Body of pancreas (tissue), 4 donors: ENCODE data around the gene REP15.

Experiments
- CTCF ChIP-seq, 7 experiments: fragments of 450-650 bp in 4 of 7; fragments of 200-600 bp in 3 of 7; sonication (generic) in 3 of 7; IDR thresholded peaks; one replicate each; pipeline ENCODE4 v1.5.1; 2016 to 2019; ENCODE audit warnings: antibody characterized with exemption in 7 of 7
- POLR2A ChIP-seq, 3 donors: fragments of 450-650 bp; IDR thresholded peaks; one replicate each; pipeline ENCODE4 v1.6.1; 2016; ENCODE audit warnings: antibody characterized with exemption in 3 of 3, mild to moderate bottlenecking in 2 of 3

DNA sequence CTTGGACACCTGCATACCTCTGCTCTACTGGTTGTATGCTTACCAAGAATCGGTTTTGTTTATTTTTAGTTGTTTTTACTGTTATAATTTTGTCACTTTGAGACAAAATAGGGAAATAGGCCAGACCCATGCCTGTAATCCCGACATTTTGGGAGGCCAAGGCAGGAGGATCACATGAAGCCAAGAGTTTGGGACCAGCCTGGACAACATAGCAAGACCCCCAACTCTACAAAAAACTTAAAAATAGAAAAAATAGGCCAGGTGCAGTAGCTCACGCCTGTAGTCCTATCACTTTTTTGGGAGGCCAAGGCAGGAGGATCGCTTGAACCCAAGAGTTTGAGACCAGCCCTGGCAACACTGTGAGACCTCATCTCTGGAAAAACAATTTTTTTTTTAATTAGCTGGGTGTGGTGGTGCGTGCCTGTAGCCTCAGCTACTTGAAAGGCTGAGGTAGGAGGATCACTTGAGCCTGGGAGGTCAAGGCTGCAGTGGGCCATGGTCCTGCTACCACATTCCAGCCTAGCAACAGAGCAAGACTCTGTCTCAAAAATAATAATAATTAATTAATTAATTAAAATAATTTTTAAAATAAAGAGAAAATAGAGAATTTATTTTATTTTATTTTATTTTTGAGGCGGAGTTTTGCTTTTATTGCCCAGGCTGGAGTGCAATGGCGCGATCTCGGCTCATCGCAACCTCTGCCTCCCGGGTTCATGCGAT lies 13.1 kb downstream of the REP15 start:
- TF ChIP-seq CTCF (IDR thresholded peaks at IDR 0.05) (no peak), POLR2A (IDR thresholded peaks at IDR 0.05) (no peak)
